Urothelium cell line (cell line): ENCODE data around the gene CCDC198.

Experiments
- DNase-seq: peaks from one replicate; pipeline ENCODE4 v3.0.0; 2011; ENCODE audit warnings: low spot score, mixed read lengths
- FAIRE-seq: peaks from 2 replicates; lab custom pipeline; 2011; peaks lifted over from hg19 to GRCh38; lab: Jason Lieb, UNC

Gene CCDC198

GRCh38 chr14:57493467-57494181 lies at the start of gene CCDC198:
Gene CCDC198 (minus strand): TSS chr14:57493857. CDS start chr14:57493715, 142 bp downstream.
- peak; percentile 20 for FAIRE-seq

GRCh38 chr14:57533214-57533613 lies 39.6 kb upstream of the CCDC198 start:
- FAIRE-seq (peak; percentile 75), DNase-seq (peak; percentile 65)

More at GRCh38 chr14:57493467-57494181, at the start of gene CCDC198:
- peak; percentile 49 for DNase-seq

GRCh38 chr14:57530571-57530970 lies 36.9 kb upstream of the CCDC198 start:
- FAIRE-seq (no peak), DNase-seq (no peak)

GRCh38 chr14:57526942-57527341 lies 33.3 kb upstream of the CCDC198 start:
- DNase-seq (no peak), FAIRE-seq (peak; percentile 78)

GRCh38 chr14:57519043-57519442 lies 25.4 kb upstream of the CCDC198 start:
- FAIRE-seq (no peak), DNase-seq (no peak)

GRCh38 chr14:57512220-57512619 lies 18.6 kb upstream of the CCDC198 start:
- DNase-seq (no peak), FAIRE-seq (peak; percentile 23)

- no peak for FAIRE-seq
- no peak for DNase-seq
Measured at GRCh38 chr14:57508756-57509155, 15.1 kb upstream of the CCDC198 start.

GRCh38 chr14:57502586-57503254 lies 9.1 kb upstream of the CCDC198 start:
- no peak for DNase-seq
- FAIRE-seq, result peak; percentile 20

- FAIRE-seq (no peak), DNase-seq (no peak)
Measured at GRCh38 chr14:57501039-57501557, 7.4 kb upstream of the CCDC198 start.

- no peak for DNase-seq
- no peak for FAIRE-seq
Measured at GRCh38 chr14:57498659-57499058, 5.0 kb upstream of the CCDC198 start.

- DNase-seq (no peak), FAIRE-seq (no peak)
Measured at GRCh38 chr14:57498035-57498434, 4.4 kb upstream of the CCDC198 start.

GRCh38 chr14:57495416-57495815 lies 1.8 kb upstream of the CCDC198 start:
- no peak for DNase-seq
- FAIRE-seq, result peak; percentile 48

- DNase-seq (peak; percentile 71), FAIRE-seq (peak; percentile 90)
Measured at GRCh38 chr14:57492859-57493258, 798 bp downstream of the CCDC198 start.

- FAIRE-seq, result no peak
- DNase-seq, result no peak
Measured at GRCh38 chr14:57491640-57492039, 2.0 kb downstream of the CCDC198 start.

- peak; percentile 73 for FAIRE-seq
Measured at GRCh38 chr14:57487771-57488170, 5.9 kb downstream of the CCDC198 start.

GRCh38 chr14:57486767-57487379 lies 6.8 kb downstream of the CCDC198 start:
- DNase-seq (peak; percentile 70), FAIRE-seq (no peak)

More at GRCh38 chr14:57487771-57488170, 5.9 kb downstream of the CCDC198 start:
- no peak for DNase-seq

GRCh38 chr14:57485635-57486034 lies 8.0 kb downstream of the CCDC198 start:
- FAIRE-seq (no peak), DNase-seq (no peak)

- FAIRE-seq (peak; percentile 93), DNase-seq (no peak)
Measured at GRCh38 chr14:57482120-57482519, 11.5 kb downstream of the CCDC198 start.

- no peak for DNase-seq
Measured at GRCh38 chr14:57480051-57480450, 13.6 kb downstream of the CCDC198 start.

GRCh38 chr14:57479197-57479596 lies 14.5 kb downstream of the CCDC198 start:
- DNase-seq, result no peak
- no peak for FAIRE-seq

More at GRCh38 chr14:57480051-57480450, 13.6 kb downstream of the CCDC198 start:
- FAIRE-seq, result no peak

- peak; percentile 5 for FAIRE-seq
- DNase-seq, result no peak
Measured at GRCh38 chr14:57478050-57478449, 15.6 kb downstream of the CCDC198 start.
